IMR-90 (cell line): ENCODE results near the gene HECW1. TPM values are rescaled to one million over a fixed set of nuclear protein-coding genes. Genes with fewer than 3 reads are reported as not detected.
A peak's percentile ranks its signal among the peaks of the same experiment; 100 is the strongest.

Experiments
- ATAC-seq: fragments of 200-7000 bp; cut with Tn5 transposase; 2 replicates; pipeline ENCODE4 v1.9.1; 2020; ENCODE audit warnings: low read depth, mild to moderate bottlenecking, moderate library complexity
- BruUV-seq: library from RNA; stranded (reverse); fragments of 400-500 nt; replicated peaks from 2 replicates; lab custom pipeline; 2021; lab: Mats Ljungman, UMichigan
- CTCF ChIA-PET: fragments of 300-600 bp; formaldehyde crosslinking; extraction: SDS; loops from one replicate; lab custom pipeline; 2021; ENCODE audit warnings: antibody characterized with exemption; lab: Yijun Ruan, JAX
- POLR2A ChIA-PET: fragments of 300-600 bp; sonication (Branson Sonifier 250); formaldehyde crosslinking; loops from one replicate; lab custom pipeline; 2022; ENCODE audit warnings: antibody characterized with exemption; ENCODE audit not compliant: unreplicated experiment; lab: Charles Lee
- DNase-seq: peaks from one replicate; pipeline ENCODE4 v3.0.0; 2013
- H2AFZ ChIP-seq: replicated peaks from 2 replicates; pipeline ENCODE3; 2013; ENCODE audit warnings: low read length, mild to moderate bottlenecking; ENCODE audit not compliant: poor library complexity
- H2AK5ac ChIP-seq: 2 replicates; pipeline ENCODE4 v1.6.1; 2013; ENCODE audit warnings: low read depth, low read length, inconsistent platforms
- H2AK9ac ChIP-seq: replicated peaks from 2 replicates; pipeline ENCODE3; 2013; ENCODE audit warnings: mild to moderate bottlenecking, low read depth, low read length, moderate library complexity; ENCODE audit not compliant: poor library complexity
- H2BK120ac ChIP-seq: 2 replicates; pipeline ENCODE4 v1.6.1; 2013; ENCODE audit warnings: low read depth, low read length, inconsistent platforms
- H2BK15ac ChIP-seq: 3 replicates; pipeline ENCODE4 v1.6.1; 2013; ENCODE audit warnings: low read depth, low read length, inconsistent platforms
- H2BK20ac ChIP-seq: 2 replicates; pipeline ENCODE4 v1.6.1; 2013; ENCODE audit warnings: low read depth, mild to moderate bottlenecking, inconsistent platforms, low read length, moderate library complexity
- H2BK5ac ChIP-seq: 2 replicates; pipeline ENCODE4 v1.6.1; 2013; ENCODE audit warnings: mild to moderate bottlenecking, low read depth, low read length, inconsistent platforms; ENCODE audit not compliant: poor library complexity, severe bottlenecking
- H3K14ac ChIP-seq: replicated peaks from 2 replicates; pipeline ENCODE4 v1.6.1; 2013; ENCODE audit warnings: low read depth, low read length, inconsistent platforms
- H3K18ac ChIP-seq: 2 replicates; pipeline ENCODE4 v1.6.1; 2013; ENCODE audit warnings: low read depth, low read length, control low read depth
- H3K23ac ChIP-seq: 2 replicates; pipeline ENCODE4 v1.6.1; 2013; ENCODE audit warnings: low read depth, low read length, inconsistent platforms
- H3K27ac ChIP-seq: 2 replicates; pipeline ENCODE4 v1.5.1; 2013; ENCODE audit warnings: mild to moderate bottlenecking, control low read depth, low read length; ENCODE audit not compliant: insufficient read depth
- H3K27me3 ChIP-seq: 2 replicates; pipeline ENCODE4 v1.6.1; 2013; ENCODE audit warnings: low read length; ENCODE audit not compliant: control insufficient read depth, insufficient read depth
- H3K36me3 ChIP-seq: 2 replicates; pipeline ENCODE4 v1.6.1; 2013; ENCODE audit warnings: low read length, mixed read lengths; ENCODE audit not compliant: control insufficient read depth, insufficient read depth
- H3K4ac ChIP-seq: 2 replicates; pipeline ENCODE4 v1.6.1; 2013; ENCODE audit warnings: low read depth, low read length, inconsistent platforms
- H3K4me1 ChIP-seq: 2 replicates; pipeline ENCODE4 v1.6.1; 2013; ENCODE audit warnings: low read length, mixed read lengths; ENCODE audit not compliant: control insufficient read depth, insufficient read depth
- H3K4me2 ChIP-seq: 2 replicates; pipeline ENCODE4 v1.6.1; 2013; ENCODE audit warnings: low read depth, mild to moderate bottlenecking, control low read depth, low read length, moderate library complexity
- H3K4me3 ChIP-seq: 2 replicates; pipeline ENCODE4 v1.5.1; 2013; ENCODE audit warnings: low read depth, mild to moderate bottlenecking, control low read depth, low read length, moderate library complexity; ENCODE audit not compliant: insufficient read depth
- H3K56ac ChIP-seq: 2 replicates; pipeline ENCODE4 v1.6.1; 2013; ENCODE audit warnings: low read length, inconsistent platforms; ENCODE audit not compliant: insufficient read depth; ENCODE audit errors: extremely low read depth
- H3K79me1 ChIP-seq, 2 experiments: 2 replicates each; pipeline ENCODE4 v1.6.1; 2013; ENCODE audit warnings: low read length in 2 of 2, inconsistent platforms in 1 of 2, low read depth in 1 of 2
- H3K9ac ChIP-seq: 2 replicates; pipeline ENCODE4 v1.6.1; 2013; ENCODE audit warnings: low read depth, low read length, control low read depth
- H3K9me1 ChIP-seq: 2 replicates; pipeline ENCODE4 v1.6.1; 2013; ENCODE audit warnings: low read length, inconsistent platforms; ENCODE audit not compliant: insufficient read depth
- H3K9me3 ChIP-seq: 2 replicates; pipeline ENCODE4 v1.6.1; 2013; ENCODE audit warnings: low read length; ENCODE audit not compliant: control insufficient read depth, insufficient read depth
- H4K20me1 ChIP-seq: 2 replicates; pipeline ENCODE4 v1.6.1; 2013; ENCODE audit warnings: low read length, inconsistent platforms; ENCODE audit not compliant: insufficient read depth
- H4K5ac ChIP-seq: 2 replicates; pipeline ENCODE4 v1.6.1; 2013; ENCODE audit warnings: mild to moderate bottlenecking, low read depth, low read length, control low read depth
- H4K8ac ChIP-seq, 2 experiments: 2 replicates each; pipeline ENCODE4 v1.6.1; 2013; ENCODE audit warnings: low read depth in 2 of 2, low read length in 2 of 2, control low read depth in 1 of 2, inconsistent platforms in 1 of 2
- H4K91ac ChIP-seq: 2 replicates; pipeline ENCODE4 v1.6.1; 2013; ENCODE audit warnings: low read depth, low read length, inconsistent platforms; ENCODE audit not compliant: insufficient read depth
- BHLHE40 ChIP-seq: fragments of 150-350 bp; IDR thresholded peaks from 2 replicates; pipeline ENCODE4 v1.6.1; 2016; ENCODE audit warnings: mild to moderate bottlenecking, low read depth, low read length
- CEBPB ChIP-seq: IDR thresholded peaks from 2 replicates; pipeline ENCODE4 v1.6.1; 2012; ENCODE audit warnings: low read depth, low read length, improper control_type of control experiment
- CHD1 ChIP-seq: IDR thresholded peaks from 2 replicates; pipeline ENCODE4 v1.6.1; 2012; ENCODE audit warnings: low read depth, low read length, improper control_type of control experiment
- FOS ChIP-seq: fragments of 150-350 bp; IDR thresholded peaks from 2 replicates; pipeline ENCODE4 v1.6.1; 2016; ENCODE audit warnings: low read depth, low read length
- MXI1 ChIP-seq: IDR thresholded peaks from 2 replicates; pipeline ENCODE4 v1.6.1; 2012; ENCODE audit warnings: low read depth, mild to moderate bottlenecking, low read length, moderate library complexity, borderline replicate concordance
- NFE2L2 ChIP-seq: fragments of 150-350 bp; IDR thresholded peaks from 2 replicates; pipeline ENCODE4 v1.6.1; 2016; ENCODE audit warnings: low read depth, mild to moderate bottlenecking, low read length
- POLR2A ChIP-seq: IDR thresholded peaks from 2 replicates; pipeline ENCODE4 v1.6.1; 2012; ENCODE audit warnings: mild to moderate bottlenecking, low read depth, low read length
- RAD21 ChIP-seq: IDR thresholded peaks from 2 replicates; pipeline ENCODE4 v1.6.1; 2012; ENCODE audit warnings: low read length, improper control_type of control experiment
- RCOR1 ChIP-seq: IDR thresholded peaks from 2 replicates; pipeline ENCODE4 v1.6.1; 2012; ENCODE audit warnings: mild to moderate bottlenecking, low read length, improper control_type of control experiment; ENCODE audit not compliant: insufficient replicate concordance
- RFX5 ChIP-seq: IDR thresholded peaks from 2 replicates; pipeline ENCODE4 v1.8.0; 2012; ENCODE audit warnings: low read depth, mild to moderate bottlenecking, low read length, moderate library complexity
- WGBS, 2 experiments: methylation state at CpG; one replicate each; pipeline versions ENCODE4 v1.1.5 to v1.1.7; 2013; ENCODE audit warnings: missing lambda C conversion rate in 2 of 2; ENCODE audit not compliant: insufficient read length in 1 of 2; ENCODE audit errors: extremely low coverage in 2 of 2; 5-methylcytosine and 5-hydroxymethylcytosine counted together
- dilution Hi-C: fragments of 300-500 bp; cut with HindIII; formaldehyde crosslinking; loops from one replicate; pipeline ENCODE4 v1.14.3; 2018; ENCODE audit warnings: low sequenced_read_pairs; ENCODE audit not compliant: unreplicated experiment
- in situ Hi-C: fragments of 300-500 bp; cut with MboI; formaldehyde crosslinking; loops from 3 replicates; pipeline ENCODE4 v1.14.3; 2019; ENCODE audit warnings: low sequenced_read_pairs, inconsistent platforms, mixed read lengths
- intact Hi-C: fragments of 100-400 bp; cut with micrococcal nuclease; formaldehyde crosslinking; loops from 2 replicates; pipeline ENCODE4 v1.10.0; 2022
- polyA plus RNA-seq, 3 experiments: library from polyadenylated mRNA; depleted of rRNA; stranded (reverse); fragments of >200 nt; gene quantifications; 2 replicates each; pipeline ENCODE4 v1.2.3, GENCODE V29; 2012; ENCODE audit warnings: low replicate concordance in 1 of 3
- total RNA-seq: library from RNA; depleted of rRNA; stranded (reverse); fragments of >200 nt; gene quantifications from 2 replicates; pipeline ENCODE4 v1.2.3, GENCODE V29; 2012
- TF ChIP-seq, protein P1 (sequence below): conservative IDR thresholded peaks from 2 replicates; pipeline ENCODE4 v1.5.1; 2012; ENCODE audit warnings: mild to moderate bottlenecking, low read depth, low read length, improper control_type of control experiment
- TF ChIP-seq, protein P2 (sequence below): fragments of 150-350 bp; IDR thresholded peaks from 2 replicates; pipeline ENCODE4 v1.6.1; 2016; ENCODE audit warnings: low read depth, mild to moderate bottlenecking, low read length, moderate library complexity, borderline replicate concordance
- TF ChIP-seq, protein P3 (sequence below): fragments of 150-350 bp; IDR thresholded peaks from 2 replicates; pipeline ENCODE4 v1.6.1; 2017; ENCODE audit warnings: mild to moderate bottlenecking, antibody characterized with exemption, low read length, low read depth

HECW1 gene
- total and polyA plus RNA-seq, 2 of the 4 experiments (the other 2 are of a cell fraction): 0.56 to 1.3 TPM

DNA sequence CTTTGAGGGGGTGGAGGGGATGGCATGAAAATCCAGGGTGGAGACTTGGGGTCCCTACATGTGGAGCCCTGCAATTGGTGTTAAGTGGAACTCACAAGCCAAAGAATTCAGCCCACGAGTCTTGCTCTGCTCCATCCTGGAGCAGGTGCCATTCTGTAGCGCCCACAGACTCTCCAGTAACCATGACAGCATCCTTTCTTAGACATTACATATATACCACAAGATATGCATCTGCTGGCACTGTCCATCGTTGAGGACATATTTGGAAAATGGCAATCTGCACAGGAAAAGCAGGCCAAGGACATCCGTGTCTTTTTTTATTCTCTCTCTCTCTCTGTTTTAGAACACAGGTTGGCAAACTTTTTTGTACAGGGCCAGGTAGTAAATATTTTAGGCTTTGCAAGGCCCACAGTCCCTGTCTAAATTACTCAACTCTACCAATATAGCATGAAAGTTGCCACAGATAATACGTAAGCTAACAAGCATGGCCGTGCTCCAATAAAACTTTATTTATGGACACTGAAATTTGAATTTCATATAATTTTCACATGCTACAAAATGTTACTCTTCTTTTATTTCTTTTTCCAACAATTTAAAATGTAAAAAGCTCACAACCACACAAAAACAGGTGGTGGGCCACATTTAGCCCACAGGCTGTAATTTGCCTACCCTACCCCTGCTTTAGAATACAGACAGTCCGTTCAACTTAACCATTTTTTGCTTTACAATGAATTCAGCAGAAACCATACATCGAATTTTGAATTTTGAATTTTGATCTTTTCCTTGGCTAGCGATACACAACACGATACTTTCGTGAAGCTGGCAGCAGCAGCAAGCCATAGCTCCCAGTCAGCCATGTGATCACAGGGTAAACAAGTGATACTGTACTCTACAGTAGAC lies 329.0 kb downstream of the HECW1 start (continued):
- no peak for TF ChIP-seq RCOR1

DNA sequence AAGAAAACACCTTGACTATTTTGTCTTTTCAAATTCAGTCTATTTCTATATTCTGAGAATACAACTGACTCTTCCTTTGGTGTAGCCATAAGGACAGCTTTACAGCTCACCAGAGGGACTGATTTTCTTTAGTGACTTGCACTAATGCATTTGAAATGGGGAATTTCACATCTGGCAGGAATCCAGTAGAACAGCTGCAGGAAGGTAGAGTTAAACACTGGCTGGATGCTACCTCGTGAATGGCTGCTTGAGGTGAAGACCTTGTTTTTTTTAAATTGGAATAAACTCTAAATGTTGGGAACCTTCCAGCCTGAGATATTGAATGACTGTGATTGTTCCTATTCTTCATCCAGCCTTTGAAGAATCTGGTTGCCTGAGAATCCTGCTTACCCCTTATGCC lies 330.9 kb downstream of the HECW1 start:
- H2AK5ac ChIP-seq: no peak overlapping the region
- H2AK9ac ChIP-seq: no peak overlapping the region
- 0 out of 2 replicates have a peak, but pooled peaks cover 2% of the 10 kb centered on the region for H3K27me3 ChIP-seq
- intact Hi-C loops (no loop called here), in situ Hi-C loops (no loop called here), dilution Hi-C loops (no loop called here)
- no peak overlapping the region for H4K8ac ChIP-seq
- H2BK120ac ChIP-seq: no peak overlapping the region
- peaks cover 6% of the 10 kb centered on the region; the same call in 1 of the 2 replicates for H4K20me1 ChIP-seq
- H3K27ac ChIP-seq: no peak overlapping the region
- no peak overlapping the region for H3K9ac ChIP-seq
- no peak for ATAC-seq
- no peak overlapping the region for H3K56ac ChIP-seq
- ChIA-PET POLR2A (no interaction called here), CTCF (interaction anchor here (1.0 kb wide), 1 partner anchor 139 kb away, joined by 4 read pairs; the partner anchor contains the start of gene STK17A)
- no peak overlapping the region for H2BK20ac ChIP-seq
- no peak overlapping the region for H3K4ac ChIP-seq
- H3K9me1 ChIP-seq: no peaks in the 10 kb centered on the region
- WGBS, 2 experiments: no CpG with 5 or more reads among the region's 1 CpG
- H3K18ac ChIP-seq: no peak overlapping the region
- no peaks in the 10 kb centered on the region for H3K4me1 ChIP-seq
- no peak overlapping the region for H2AFZ ChIP-seq
- no peaks in the 10 kb centered on the region for H3K9me3 ChIP-seq
- H3K14ac ChIP-seq: no peak overlapping the region
- no peak overlapping the region for H3K4me2 ChIP-seq
- peak; percentile 6 for DNase-seq
- H4K5ac ChIP-seq: no peak overlapping the region
- no TSS peak for BruUV-seq
- H2BK5ac ChIP-seq: no peak overlapping the region
- no peak overlapping the region for H3K4me3 ChIP-seq
- H4K91ac ChIP-seq: no peak overlapping the region
- H3K79me1 ChIP-seq: no peaks in the 10 kb centered on the region
- no peaks in the 10 kb centered on the region for H3K36me3 ChIP-seq
- H3K23ac ChIP-seq: no peak overlapping the region
- H2BK15ac ChIP-seq: no peak overlapping the region
- TF ChIP-seq, protein P1, sequence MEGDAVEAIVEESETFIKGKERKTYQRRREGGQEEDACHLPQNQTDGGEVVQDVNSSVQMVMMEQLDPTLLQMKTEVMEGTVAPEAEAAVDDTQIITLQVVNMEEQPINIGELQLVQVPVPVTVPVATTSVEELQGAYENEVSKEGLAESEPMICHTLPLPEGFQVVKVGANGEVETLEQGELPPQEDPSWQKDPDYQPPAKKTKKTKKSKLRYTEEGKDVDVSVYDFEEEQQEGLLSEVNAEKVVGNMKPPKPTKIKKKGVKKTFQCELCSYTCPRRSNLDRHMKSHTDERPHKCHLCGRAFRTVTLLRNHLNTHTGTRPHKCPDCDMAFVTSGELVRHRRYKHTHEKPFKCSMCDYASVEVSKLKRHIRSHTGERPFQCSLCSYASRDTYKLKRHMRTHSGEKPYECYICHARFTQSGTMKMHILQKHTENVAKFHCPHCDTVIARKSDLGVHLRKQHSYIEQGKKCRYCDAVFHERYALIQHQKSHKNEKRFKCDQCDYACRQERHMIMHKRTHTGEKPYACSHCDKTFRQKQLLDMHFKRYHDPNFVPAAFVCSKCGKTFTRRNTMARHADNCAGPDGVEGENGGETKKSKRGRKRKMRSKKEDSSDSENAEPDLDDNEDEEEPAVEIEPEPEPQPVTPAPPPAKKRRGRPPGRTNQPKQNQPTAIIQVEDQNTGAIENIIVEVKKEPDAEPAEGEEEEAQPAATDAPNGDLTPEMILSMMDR: no peak
- TF ChIP-seq RAD21 (no peak), BHLHE40 (no peak), CEBPB (no peak), CHD1 (no peak), MXI1 (no peak), RFX5 (no peak), FOS (no peak), NFE2L2 (no peak), RCOR1 (no peak), POLR2A (no peak)
- TF ChIP-seq, protein P2, sequence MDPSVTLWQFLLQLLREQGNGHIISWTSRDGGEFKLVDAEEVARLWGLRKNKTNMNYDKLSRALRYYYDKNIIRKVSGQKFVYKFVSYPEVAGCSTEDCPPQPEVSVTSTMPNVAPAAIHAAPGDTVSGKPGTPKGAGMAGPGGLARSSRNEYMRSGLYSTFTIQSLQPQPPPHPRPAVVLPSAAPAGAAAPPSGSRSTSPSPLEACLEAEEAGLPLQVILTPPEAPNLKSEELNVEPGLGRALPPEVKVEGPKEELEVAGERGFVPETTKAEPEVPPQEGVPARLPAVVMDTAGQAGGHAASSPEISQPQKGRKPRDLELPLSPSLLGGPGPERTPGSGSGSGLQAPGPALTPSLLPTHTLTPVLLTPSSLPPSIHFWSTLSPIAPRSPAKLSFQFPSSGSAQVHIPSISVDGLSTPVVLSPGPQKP: no peak
- TF ChIP-seq, protein P3, sequence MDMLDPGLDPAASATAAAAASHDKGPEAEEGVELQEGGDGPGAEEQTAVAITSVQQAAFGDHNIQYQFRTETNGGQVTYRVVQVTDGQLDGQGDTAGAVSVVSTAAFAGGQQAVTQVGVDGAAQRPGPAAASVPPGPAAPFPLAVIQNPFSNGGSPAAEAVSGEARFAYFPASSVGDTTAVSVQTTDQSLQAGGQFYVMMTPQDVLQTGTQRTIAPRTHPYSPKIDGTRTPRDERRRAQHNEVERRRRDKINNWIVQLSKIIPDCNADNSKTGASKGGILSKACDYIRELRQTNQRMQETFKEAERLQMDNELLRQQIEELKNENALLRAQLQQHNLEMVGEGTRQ: no peak
